SK-N-SH treated with all-trans-retinoic acid at 6 μM for 48 hours (cell line): Measurements from ENCODE around the gene ZC3H13.

Source experiments
- TSHZ2 ChIP-seq: fragments of 250-450 bp; sonication (Bioruptor Pico); IDR thresholded peaks from 2 replicates; pipeline ENCODE4 v1.5.0; 2020; ENCODE audit warnings: mild to moderate bottlenecking, moderate library complexity
- TF ChIP-seq, protein P1 (sequence below): fragments of 250-450 bp; sonication (Bioruptor Pico); IDR thresholded peaks from 2 replicates; pipeline ENCODE4 v1.8.0; 2020; ENCODE audit warnings: mild to moderate bottlenecking, moderate library complexity, borderline replicate concordance

DNA sequence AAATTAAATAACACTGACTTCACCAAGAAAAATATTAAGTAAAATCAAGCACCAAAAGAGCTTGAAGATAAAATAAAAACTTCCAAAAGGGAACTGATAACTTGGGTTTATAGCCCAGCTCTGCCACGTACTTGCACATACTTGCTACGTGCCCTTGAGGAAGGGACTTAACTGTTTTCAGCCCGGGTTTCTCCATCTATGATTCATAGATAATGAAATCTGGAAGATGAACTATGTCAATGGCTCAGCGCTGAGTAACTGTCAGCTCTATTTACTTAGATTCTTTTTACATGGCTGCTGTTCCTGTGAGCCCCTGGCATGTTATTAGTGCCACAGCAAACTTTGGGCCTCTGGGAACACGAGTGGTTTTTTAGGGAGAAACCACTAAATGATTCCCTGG, 9.6 kb upstream of the ZC3H13 start:
- no peak for TF ChIP-seq TSHZ2 (CRISPR knock-in tag)
- TF ChIP-seq, protein P1, sequence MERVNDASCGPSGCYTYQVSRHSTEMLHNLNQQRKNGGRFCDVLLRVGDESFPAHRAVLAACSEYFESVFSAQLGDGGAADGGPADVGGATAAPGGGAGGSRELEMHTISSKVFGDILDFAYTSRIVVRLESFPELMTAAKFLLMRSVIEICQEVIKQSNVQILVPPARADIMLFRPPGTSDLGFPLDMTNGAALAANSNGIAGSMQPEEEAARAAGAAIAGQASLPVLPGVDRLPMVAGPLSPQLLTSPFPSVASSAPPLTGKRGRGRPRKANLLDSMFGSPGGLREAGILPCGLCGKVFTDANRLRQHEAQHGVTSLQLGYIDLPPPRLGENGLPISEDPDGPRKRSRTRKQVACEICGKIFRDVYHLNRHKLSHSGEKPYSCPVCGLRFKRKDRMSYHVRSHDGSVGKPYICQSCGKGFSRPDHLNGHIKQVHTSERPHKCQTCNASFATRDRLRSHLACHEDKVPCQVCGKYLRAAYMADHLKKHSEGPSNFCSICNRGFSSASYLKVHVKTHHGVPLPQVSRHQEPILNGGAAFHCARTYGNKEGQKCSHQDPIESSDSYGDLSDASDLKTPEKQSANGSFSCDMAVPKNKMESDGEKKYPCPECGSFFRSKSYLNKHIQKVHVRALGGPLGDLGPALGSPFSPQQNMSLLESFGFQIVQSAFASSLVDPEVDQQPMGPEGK (CRISPR knock-in tag): no peak
